Astrocyte (in vitro differentiated cells and primary cell): ENCODE results near the gene CPNE4. TPM values are rescaled to one million over a fixed set of nuclear protein-coding genes. Genes with fewer than 3 reads are reported as not detected.
"Not testable (repeated sequence)": the region's sequence is repeated elsewhere in the genome, so short reads cannot be mapped to it uniquely, and the experiment has no call there.

Source experiments
- DNase-seq: peaks from one replicate; pipeline ENCODE4 v3.0.0-alpha.2; 2010; ENCODE audit warnings: low read depth
- FAIRE-seq: peaks from 2 replicates; lab custom pipeline; 2011; peaks lifted over from hg19 to GRCh38; lab: Jason Lieb, UNC
- H2AFZ ChIP-seq: 2 replicates; pipeline ENCODE4 v1.6.0; 2012; ENCODE audit warnings: low read depth, low read length, inconsistent platforms
- H3K27ac ChIP-seq: 2 replicates; pipeline ENCODE4 v1.5.1; 2011; ENCODE audit warnings: low read depth, low read length, inconsistent platforms
- H3K27me3 ChIP-seq: 2 replicates; pipeline ENCODE4 v1.6.0; 2011; ENCODE audit warnings: low read length, inconsistent platforms; ENCODE audit not compliant: insufficient read depth
- H3K36me3 ChIP-seq: 2 replicates; pipeline ENCODE4 v1.5.1; 2011; ENCODE audit warnings: low read length, inconsistent platforms; ENCODE audit not compliant: insufficient read depth
- H3K4me1 ChIP-seq: 2 replicates; pipeline ENCODE4 v1.5.1; 2011; ENCODE audit warnings: low read length, inconsistent platforms; ENCODE audit not compliant: insufficient read depth
- H3K4me2 ChIP-seq: 2 replicates; pipeline ENCODE4 v1.6.0; 2012; ENCODE audit warnings: low read length, inconsistent platforms
- H3K4me3 ChIP-seq: 2 replicates; pipeline ENCODE4 v1.5.1; 2011; ENCODE audit warnings: low read depth, mild to moderate bottlenecking, low read length, inconsistent platforms; ENCODE audit not compliant: insufficient read depth
- H3K79me2 ChIP-seq: 2 replicates; pipeline ENCODE4 v1.6.0; 2012; ENCODE audit warnings: mild to moderate bottlenecking, low read length, inconsistent platforms; ENCODE audit not compliant: insufficient read depth
- H3K9ac ChIP-seq: 2 replicates; pipeline ENCODE4 v1.6.0; 2012; ENCODE audit warnings: mild to moderate bottlenecking, low read length, inconsistent platforms
- H3K9me3 ChIP-seq: 2 replicates; pipeline ENCODE4 v1.5.1; 2012; ENCODE audit warnings: low read depth, mild to moderate bottlenecking, low read length, inconsistent platforms; ENCODE audit not compliant: insufficient read depth
- H4K20me1 ChIP-seq: 2 replicates; pipeline ENCODE4 v1.6.0; 2012; ENCODE audit warnings: low read length, inconsistent platforms; ENCODE audit not compliant: insufficient read depth
- H3K27ac Mint-ChIP-seq: one replicate; pipeline ENCODE4 v1.8.0; 2021; ENCODE audit warnings: mild to moderate bottlenecking, mixed read lengths; ENCODE audit not compliant: unreplicated experiment
- H3K27me3 Mint-ChIP-seq: one replicate; pipeline ENCODE4 v1.8.0; 2021; ENCODE audit warnings: low read depth, mixed read lengths; ENCODE audit not compliant: unreplicated experiment
- H3K36me3 Mint-ChIP-seq: one replicate; pipeline ENCODE4 v1.8.0; 2021; ENCODE audit warnings: low read depth, mixed read lengths; ENCODE audit not compliant: unreplicated experiment
- H3K4me1 Mint-ChIP-seq: one replicate; pipeline ENCODE4 v1.8.0; 2021; ENCODE audit warnings: low read depth, mixed read lengths; ENCODE audit not compliant: unreplicated experiment
- H3K4me3 Mint-ChIP-seq: one replicate; pipeline ENCODE4 v1.8.0; 2021; ENCODE audit warnings: mild to moderate bottlenecking, moderate library complexity, mixed read lengths; ENCODE audit not compliant: unreplicated experiment
- H3K9me3 Mint-ChIP-seq: one replicate; pipeline ENCODE4 v1.8.0; 2021; ENCODE audit warnings: mild to moderate bottlenecking, mixed read lengths; ENCODE audit not compliant: unreplicated experiment
- EZH2 ChIP-seq: IDR thresholded peaks from 2 replicates; pipeline ENCODE4 v1.6.1; 2012; ENCODE audit warnings: mild to moderate bottlenecking, low read length, inconsistent platforms; ENCODE audit not compliant: insufficient read depth
- total RNA-seq: library from RNA; stranded (reverse); gene quantifications from 2 replicates; pipeline ENCODE4 v1.2.1, GENCODE V29; 2021
- TF ChIP-seq, protein P1 (sequence below): IDR thresholded peaks from 2 replicates; pipeline ENCODE4 v1.5.1; 2011; ENCODE audit warnings: low read depth, mild to moderate bottlenecking, inconsistent platforms, low read length, moderate library complexity; ENCODE audit not compliant: insufficient read depth

Gene CPNE4
- total RNA-seq, 1 donor from 2014 or later: 0.68 TPM

DNA sequence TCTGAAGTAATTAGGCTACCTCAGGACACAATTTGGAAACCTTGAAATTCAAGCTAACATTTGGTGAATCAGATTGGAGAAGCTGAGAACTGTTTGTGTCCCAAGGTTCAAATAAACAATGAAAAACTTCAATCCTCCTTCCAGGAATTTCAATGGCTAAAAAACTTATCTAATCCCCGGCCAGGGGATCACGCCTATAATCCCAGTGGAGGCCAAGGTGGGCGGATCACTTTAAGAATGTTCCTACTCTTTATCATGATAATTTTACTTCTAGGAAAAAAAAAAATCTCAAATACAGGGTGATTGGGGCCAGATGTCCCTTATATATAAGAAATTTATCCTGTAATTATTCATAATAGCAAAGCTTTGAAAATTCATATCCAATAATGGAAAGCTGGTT lies 139.0 kb downstream of the CPNE4 start:
- no peaks in the 10 kb centered on the region for H3K36me3 Mint-ChIP-seq
- DNase-seq: no peak
- H4K20me1 ChIP-seq: no peaks in the 10 kb centered on the region
- no peaks in the 10 kb centered on the region for H3K4me1 Mint-ChIP-seq
- H2AFZ ChIP-seq: no peak overlapping the region
- H3K79me2 ChIP-seq: no peaks in the 10 kb centered on the region
- H3K4me3 Mint-ChIP-seq: no peak overlapping the region
- H3K27me3 ChIP-seq: no peaks in the 10 kb centered on the region
- H3K9ac ChIP-seq: no peak overlapping the region
- no peak overlapping the region for H3K27ac Mint-ChIP-seq
- H3K4me1 ChIP-seq: no peaks in the 10 kb centered on the region
- H3K27me3 Mint-ChIP-seq: no peaks in the 10 kb centered on the region
- TF ChIP-seq, protein P1, sequence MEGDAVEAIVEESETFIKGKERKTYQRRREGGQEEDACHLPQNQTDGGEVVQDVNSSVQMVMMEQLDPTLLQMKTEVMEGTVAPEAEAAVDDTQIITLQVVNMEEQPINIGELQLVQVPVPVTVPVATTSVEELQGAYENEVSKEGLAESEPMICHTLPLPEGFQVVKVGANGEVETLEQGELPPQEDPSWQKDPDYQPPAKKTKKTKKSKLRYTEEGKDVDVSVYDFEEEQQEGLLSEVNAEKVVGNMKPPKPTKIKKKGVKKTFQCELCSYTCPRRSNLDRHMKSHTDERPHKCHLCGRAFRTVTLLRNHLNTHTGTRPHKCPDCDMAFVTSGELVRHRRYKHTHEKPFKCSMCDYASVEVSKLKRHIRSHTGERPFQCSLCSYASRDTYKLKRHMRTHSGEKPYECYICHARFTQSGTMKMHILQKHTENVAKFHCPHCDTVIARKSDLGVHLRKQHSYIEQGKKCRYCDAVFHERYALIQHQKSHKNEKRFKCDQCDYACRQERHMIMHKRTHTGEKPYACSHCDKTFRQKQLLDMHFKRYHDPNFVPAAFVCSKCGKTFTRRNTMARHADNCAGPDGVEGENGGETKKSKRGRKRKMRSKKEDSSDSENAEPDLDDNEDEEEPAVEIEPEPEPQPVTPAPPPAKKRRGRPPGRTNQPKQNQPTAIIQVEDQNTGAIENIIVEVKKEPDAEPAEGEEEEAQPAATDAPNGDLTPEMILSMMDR: no peak
- TF ChIP-seq EZH2: no peak
- no peaks in the 10 kb centered on the region for H3K36me3 ChIP-seq
- H3K4me3 ChIP-seq: no peak overlapping the region
- H3K9me3 Mint-ChIP-seq: peaks cover 2% of the 10 kb centered on the region
- H3K9me3 ChIP-seq: no peaks in the 10 kb centered on the region
- FAIRE-seq: no peak
- H3K4me2 ChIP-seq: no peak overlapping the region
- H3K27ac ChIP-seq: no peak overlapping the region

DNA sequence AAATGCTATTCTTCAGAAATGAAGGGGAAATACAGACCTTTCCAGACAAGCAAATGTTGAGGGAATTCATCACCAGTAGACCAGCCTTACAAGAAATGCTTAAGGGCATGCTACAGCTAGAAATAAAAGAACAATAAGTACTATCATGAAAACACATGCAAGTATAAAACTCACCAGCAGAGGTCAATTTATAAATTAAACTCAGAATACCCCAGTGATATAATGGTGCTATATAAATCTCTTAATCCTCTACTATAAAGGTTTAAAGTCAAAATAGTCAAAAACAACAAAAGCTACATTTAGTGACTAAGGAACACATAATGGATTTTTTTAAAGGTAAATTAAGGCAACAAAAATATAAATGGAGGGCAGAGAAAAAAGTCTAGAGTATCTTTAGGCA lies 142.5 kb downstream of the CPNE4 start:
- H3K79me2 ChIP-seq: no peaks in the 10 kb centered on the region
- no peak overlapping the region for H3K27ac ChIP-seq
- no peaks in the 10 kb centered on the region for H4K20me1 ChIP-seq
- no peaks in the 10 kb centered on the region for H3K27me3 Mint-ChIP-seq
- H2AFZ ChIP-seq: no peak overlapping the region
- no peak overlapping the region for H3K4me2 ChIP-seq
- no peaks in the 10 kb centered on the region for H3K36me3 Mint-ChIP-seq
- no peaks in the 10 kb centered on the region for H3K36me3 ChIP-seq
- H3K4me3 Mint-ChIP-seq: no peak overlapping the region
- no peaks in the 10 kb centered on the region for H3K4me1 Mint-ChIP-seq
- H3K9ac ChIP-seq: no peak overlapping the region
- no peak for TF ChIP-seq EZH2
- TF ChIP-seq, protein P1: no peak
- no peak for DNase-seq
- peaks cover 6% of the 10 kb centered on the region for H3K9me3 Mint-ChIP-seq
- no peak for FAIRE-seq
- H3K27ac Mint-ChIP-seq: no peak overlapping the region
- no peaks in the 10 kb centered on the region for H3K9me3 ChIP-seq
- no peaks in the 10 kb centered on the region for H3K27me3 ChIP-seq
- H3K4me1 ChIP-seq: no peaks in the 10 kb centered on the region
- no peak overlapping the region for H3K4me3 ChIP-seq

DNA sequence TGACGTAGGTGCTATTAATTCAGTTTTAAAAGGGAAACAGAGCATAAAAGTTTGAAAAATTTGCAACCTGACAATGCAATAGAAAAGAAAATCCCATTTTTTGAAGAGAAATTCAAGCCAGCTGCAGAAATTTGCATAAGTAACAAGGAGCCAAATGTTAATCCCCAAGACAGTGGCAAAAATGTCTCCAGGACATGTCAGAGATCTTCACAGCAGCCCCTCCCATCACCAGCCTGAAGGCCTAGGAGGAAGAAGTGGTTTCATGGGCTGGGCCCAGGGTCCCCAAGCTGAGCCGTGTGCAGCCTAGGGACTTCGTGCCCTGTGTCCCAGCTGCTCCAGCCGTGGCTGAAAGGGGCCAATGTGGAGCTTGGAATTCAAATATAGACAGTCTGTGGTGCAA lies 148.9 kb downstream of the CPNE4 start:
- not testable (repeated sequence) for H3K4me2 ChIP-seq, H3K27me3 Mint-ChIP-seq, H3K36me3 ChIP-seq, H3K4me3 Mint-ChIP-seq, H3K36me3 Mint-ChIP-seq, DNase-seq, FAIRE-seq, H3K4me1 ChIP-seq, H3K9ac ChIP-seq, H3K9me3 Mint-ChIP-seq, H3K79me2 ChIP-seq, H3K27ac Mint-ChIP-seq, H3K27ac ChIP-seq, H3K9me3 ChIP-seq, H3K4me3 ChIP-seq, H3K27me3 ChIP-seq, H3K4me1 Mint-ChIP-seq, H4K20me1 ChIP-seq, H2AFZ ChIP-seq
